Tibial nerve (tissue), 4 donors: ENCODE measurements around the gene CCDC150.

Experiments
- EP300 ChIP-seq, 2 donors: sonication (generic); formaldehyde crosslinking; IDR thresholded peaks; one replicate each; pipeline ENCODE4 v1.6.1; 2017; ENCODE audit warnings: antibody characterized with exemption in 2 of 2, mild to moderate bottlenecking in 1 of 2
- POLR2A ChIP-seq, 2 donors: fragments of 450-650 bp; IDR thresholded peaks; one replicate each; pipeline ENCODE4 v1.6.1; 2017; ENCODE audit warnings: antibody characterized with exemption in 2 of 2, mild to moderate bottlenecking in 2 of 2, moderate library complexity in 2 of 2
- TF ChIP-seq, protein P1 (sequence below), 5 experiments: fragments of 200-600 bp in 3 of 5; fragments of 450-650 bp in 2 of 5; sonication (generic) in 3 of 5; IDR thresholded peaks; one replicate each; pipeline ENCODE4 v1.5.1; 2016 to 2019; ENCODE audit warnings: antibody characterized with exemption in 5 of 5, mild to moderate bottlenecking in 3 of 5, moderate library complexity in 2 of 5

DNA sequence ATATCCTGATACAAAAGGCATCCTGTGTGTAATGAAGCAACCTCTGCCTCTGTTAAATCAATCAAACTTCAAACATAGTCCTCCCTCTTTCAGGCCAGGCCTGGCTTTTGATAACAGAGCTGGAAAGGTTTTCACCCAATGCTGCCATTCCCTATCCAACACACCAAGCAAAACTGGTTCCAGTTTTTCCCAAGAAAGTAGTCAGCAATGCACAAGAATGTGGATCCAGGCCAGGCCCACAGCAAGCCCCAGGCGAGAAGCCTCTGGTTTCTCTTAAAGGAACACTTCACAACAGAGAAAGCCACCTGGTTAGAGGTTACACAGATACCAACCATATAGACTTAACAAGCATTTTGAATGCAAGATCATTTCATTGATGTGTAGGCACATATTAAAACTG, 49.2 kb upstream of the CCDC150 start:
- TF ChIP-seq, protein P1, sequence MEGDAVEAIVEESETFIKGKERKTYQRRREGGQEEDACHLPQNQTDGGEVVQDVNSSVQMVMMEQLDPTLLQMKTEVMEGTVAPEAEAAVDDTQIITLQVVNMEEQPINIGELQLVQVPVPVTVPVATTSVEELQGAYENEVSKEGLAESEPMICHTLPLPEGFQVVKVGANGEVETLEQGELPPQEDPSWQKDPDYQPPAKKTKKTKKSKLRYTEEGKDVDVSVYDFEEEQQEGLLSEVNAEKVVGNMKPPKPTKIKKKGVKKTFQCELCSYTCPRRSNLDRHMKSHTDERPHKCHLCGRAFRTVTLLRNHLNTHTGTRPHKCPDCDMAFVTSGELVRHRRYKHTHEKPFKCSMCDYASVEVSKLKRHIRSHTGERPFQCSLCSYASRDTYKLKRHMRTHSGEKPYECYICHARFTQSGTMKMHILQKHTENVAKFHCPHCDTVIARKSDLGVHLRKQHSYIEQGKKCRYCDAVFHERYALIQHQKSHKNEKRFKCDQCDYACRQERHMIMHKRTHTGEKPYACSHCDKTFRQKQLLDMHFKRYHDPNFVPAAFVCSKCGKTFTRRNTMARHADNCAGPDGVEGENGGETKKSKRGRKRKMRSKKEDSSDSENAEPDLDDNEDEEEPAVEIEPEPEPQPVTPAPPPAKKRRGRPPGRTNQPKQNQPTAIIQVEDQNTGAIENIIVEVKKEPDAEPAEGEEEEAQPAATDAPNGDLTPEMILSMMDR (IDR thresholded peaks at IDR 0.05), result no peak
- TF ChIP-seq POLR2A (IDR thresholded peaks at IDR 0.05), result no peak
- no peak for TF ChIP-seq EP300 (IDR thresholded peaks at IDR 0.05)
